GM21367 (cell line): Measurements from ENCODE around the gene TF.
"Not testable (repeated sequence)": the region's sequence is repeated elsewhere in the genome, so short reads cannot be mapped to it uniquely, and the experiment has no call there.

Experiments used
- ATAC-seq: cut with Tn5 transposase; IDR thresholded peaks from one replicate; pipeline ENCODE4 v1.9.1; 2021; ENCODE audit not compliant: unreplicated experiment

Gene TF

DNA sequence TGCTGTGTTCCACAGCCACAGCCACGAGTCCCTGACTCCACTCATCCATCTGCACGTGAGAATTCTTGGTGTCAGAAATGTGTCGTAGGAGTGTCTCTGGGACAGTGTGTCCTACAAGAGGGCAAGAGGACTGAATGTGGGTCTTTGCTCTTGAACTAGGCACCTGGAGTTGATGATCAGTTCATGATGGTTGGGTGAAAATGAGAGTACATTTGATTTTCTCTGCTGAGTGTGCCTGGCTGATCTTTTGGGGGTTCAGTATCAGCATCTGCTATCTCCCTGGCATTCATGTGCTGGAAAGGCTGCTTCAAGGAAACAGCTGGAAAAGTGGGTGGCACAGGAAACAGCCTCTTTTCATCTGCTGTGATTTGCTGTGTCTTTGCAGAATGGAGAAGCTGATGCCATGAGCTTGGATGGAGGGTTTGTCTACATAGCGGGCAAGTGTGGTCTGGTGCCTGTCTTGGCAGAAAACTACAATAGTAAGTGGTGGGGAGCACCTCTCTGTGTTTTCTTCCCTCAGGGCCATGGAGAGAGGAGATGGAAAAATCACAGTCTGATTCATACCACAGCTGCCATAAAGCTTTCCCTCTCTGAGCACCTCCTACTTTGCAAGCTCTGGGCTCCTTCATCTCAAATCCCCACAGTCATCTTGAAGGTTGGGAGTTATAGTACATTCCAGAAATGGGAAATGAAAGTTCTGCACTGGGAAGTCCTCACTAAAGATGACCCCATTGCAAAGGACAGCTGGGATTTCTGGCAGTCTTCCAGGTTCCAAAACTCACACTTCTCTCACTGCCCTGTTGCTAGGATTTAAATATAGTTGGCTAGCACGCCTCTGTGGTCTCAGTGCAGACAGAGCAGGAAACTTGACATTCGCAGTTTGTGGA is 17.8 kb downstream of the TF start:
- no peak for ATAC-seq

DNA sequence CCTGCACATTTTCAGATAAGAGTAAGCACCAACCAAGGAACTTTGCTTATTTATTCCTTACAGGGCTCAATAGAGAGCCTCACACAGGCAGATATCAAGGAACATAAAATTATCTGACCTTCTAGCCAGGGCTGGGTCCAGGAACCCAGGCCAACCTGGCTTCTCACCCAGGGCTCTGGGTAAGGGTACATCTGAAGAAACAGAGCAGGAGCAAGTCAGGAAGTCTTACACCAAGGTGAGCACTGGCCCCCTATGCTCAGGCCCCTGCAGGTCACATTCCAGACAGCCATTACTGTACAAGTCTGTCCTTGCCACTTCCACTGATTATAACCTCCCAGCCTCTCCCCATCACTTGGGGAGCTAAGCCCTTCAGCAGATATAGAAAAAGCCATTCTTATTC is 19.1 kb downstream of the TF start:
- ATAC-seq = no peak

DNA sequence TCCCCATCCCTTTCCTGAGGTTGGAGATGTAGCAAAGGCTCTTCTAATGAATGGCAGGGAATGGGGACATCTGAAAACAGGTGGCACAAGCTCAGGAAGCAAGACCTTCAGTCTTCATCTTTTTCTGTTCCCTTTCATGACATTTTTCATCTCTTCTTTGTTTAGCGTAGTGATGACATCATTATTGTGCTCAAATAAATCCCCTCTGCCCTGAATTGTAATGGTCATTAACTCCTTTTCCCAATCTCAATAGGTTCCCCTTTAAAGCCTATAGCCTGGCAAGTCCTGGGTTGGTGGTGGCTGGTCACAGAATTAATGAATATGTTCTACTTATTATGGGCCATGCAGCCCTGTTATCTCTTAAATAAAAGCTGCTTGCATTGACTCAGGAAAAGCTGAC is 21.4 kb downstream of the TF start:
- no peak for ATAC-seq

DNA sequence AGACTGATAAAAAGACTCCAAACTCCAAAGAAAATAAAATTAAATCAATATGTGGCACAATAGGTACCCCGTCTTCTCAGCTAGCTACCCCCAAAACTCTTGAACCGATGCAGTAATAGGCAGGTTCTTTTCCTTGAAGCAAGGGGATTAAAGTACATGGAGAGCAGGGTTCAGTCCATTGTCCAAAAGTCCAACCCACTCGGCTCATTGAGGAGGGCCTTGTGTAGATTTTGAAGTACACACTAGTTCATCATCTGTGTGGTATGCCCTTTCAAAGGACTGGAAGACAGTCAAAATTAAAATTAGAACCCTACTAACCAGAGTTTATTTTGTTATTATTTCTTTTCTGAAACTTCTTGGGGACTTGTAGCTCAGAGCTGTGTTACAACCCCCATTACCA is 23.3 kb downstream of the TF start:
- ATAC-seq = no peak

DNA sequence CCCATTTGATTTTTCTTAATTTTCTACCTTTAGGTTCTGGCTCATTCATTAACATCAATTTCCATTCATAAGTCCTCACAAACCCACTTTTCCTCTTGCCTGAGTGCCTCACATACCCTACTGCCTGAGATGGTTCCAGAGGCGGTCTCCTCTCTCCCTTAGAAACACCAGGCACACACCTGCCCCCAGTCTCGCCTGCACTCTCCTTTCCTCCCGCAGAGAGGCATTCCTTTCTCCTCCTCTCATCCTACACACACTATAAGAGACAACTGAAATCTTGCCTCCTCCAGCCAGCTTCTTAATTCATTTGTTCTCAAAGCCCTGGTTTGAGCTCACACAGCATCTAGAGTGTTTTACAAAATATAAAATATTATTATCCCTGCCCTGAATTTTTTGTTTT is 27.5 kb downstream of the TF start:
- no peak for ATAC-seq

DNA sequence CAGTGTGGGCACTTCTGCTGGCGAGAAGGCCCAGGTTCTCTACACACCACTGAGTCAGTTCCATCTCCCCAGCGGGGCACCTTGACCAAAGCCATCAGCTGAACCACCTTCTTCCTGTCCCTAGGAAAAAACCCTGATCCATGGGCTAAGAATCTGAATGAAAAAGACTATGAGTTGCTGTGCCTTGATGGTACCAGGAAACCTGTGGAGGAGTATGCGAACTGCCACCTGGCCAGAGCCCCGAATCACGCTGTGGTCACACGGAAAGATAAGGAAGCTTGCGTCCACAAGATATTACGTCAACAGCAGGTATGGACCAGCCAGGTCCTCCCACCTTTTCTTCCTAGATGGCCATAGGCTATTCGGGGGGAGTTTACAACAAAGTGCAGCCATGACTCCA is 29.1 kb downstream of the TF start:
- no peak for ATAC-seq

DNA sequence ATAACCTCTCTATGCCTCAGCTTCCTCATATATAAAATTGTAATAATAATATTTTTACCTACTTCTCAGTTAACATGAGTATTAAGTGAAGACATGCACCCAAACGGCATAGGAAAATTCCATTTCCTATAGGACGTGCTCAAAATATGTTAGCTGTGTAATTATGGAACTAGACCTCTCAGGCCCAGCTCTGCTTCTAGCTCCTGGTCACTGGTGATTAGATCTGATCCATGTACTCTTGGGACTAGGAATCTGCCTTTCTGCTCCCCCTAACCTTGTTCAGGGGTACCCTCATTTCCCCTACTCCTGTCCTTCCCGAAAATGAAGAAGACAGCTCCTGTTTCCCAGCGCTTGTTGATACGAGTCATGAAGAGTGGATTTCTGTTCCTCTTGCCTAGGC is 29.6 kb downstream of the TF start:
- no peak for ATAC-seq

DNA sequence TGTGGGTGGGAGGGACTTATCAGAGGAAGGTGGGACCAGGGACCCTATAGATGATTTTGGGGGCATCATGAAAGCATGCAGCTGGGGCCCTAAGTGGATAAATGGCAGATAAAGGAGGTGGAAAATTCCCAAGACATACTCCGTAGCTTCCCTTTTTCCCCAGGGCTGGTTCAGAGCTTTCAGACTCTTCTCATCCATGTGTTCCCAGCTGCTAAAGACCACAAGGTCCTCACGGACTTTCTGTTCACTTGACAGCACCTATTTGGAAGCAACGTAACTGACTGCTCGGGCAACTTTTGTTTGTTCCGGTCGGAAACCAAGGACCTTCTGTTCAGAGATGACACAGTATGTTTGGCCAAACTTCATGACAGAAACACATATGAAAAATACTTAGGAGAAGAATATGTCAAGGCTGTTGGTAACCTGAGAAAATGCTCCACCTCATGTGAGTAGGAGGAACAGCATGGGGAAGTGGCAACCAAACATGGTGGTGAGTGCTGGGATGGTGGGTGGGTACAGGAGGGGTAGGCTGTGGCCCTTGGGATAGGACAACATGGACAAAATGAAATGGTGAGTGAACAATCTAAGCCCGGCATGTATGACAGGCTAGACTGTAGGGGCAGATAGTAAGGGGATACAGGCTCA is 30.7 kb downstream of the TF start:
- ATAC-seq = no peak

DNA sequence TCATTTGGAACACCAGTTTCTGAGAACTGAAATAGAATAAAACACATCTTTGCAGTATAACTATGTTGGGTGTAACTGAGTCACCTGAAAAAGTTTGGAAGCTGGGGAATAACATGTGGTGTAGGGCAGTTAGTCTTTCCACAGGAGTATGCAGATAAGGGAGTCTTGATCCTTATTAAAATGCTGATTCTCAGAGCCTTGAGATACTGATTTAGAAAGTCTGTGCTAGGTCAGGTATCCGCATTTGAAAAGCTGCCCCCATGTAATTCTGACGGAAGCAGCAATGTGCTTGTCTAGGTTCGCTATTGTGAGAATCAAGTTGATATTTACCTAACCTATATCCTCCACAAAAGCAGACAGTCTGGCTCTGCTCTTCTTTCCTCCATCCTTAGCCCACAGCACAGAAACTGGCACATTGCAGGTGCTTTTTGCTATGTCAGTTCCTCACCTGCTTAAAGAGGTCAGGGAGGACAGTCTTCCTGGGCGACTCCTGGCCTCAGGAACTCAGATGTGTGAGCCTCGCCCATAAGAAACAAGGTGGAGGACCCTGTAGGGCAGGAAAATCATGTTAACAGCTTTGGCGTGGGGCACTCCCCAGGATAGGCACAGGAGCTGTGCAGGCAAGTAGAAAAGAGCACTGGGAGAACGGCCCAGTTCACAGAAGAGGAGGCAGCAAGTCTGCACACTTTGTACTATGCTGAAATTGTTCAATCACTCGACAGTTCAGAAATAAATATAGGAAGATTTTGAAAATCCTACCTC is 31.8 kb downstream of the TF start:
- no peak for ATAC-seq

DNA sequence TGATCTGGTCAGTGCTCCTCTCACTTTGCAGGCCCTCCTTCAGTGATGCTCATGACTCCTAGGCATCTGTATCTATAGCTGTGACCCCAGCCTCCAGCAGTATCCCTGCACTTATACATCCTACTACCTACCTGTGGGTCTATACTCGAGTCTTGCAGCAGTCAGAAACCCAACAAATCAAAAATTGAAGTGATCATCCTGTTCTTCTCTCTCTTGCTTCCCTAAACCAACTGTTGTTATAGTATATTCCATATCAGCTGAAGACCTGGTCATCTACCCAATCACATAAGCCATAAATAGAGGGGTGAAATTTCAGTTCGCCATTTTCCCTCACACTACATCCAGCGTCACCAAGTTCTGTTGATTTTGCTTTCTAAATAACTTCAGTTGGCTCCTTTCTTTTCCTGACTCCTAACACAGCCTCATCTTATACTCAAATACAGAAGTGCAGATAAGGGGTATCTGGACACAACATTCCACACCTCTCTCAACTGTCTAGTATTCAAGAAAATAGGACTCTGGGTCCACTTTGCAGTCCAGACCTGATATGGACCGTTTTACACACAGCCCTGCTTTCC is 33.5 kb downstream of the TF start:
- ATAC-seq = no peak

DNA sequence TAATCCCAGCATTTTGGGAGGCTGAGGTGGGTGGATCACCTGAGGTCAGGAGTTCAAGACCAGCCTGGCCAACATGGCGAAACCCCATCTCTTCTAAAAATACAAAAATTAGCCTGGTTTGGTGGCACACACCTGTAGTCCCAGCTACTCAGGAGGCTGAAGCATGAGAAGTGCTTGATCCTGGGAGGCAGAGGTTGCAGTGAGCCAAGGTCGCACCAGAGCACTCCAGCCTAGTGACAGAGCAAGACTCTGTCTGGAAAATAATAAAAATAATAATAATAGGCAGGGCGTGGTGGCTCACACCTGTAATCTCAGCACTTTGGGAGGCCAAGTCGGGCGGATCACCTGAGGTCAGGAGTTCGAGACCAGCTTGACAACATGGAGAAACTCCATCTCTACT is 34.6 kb downstream of the TF start:
- not testable (repeated sequence) for ATAC-seq

DNA sequence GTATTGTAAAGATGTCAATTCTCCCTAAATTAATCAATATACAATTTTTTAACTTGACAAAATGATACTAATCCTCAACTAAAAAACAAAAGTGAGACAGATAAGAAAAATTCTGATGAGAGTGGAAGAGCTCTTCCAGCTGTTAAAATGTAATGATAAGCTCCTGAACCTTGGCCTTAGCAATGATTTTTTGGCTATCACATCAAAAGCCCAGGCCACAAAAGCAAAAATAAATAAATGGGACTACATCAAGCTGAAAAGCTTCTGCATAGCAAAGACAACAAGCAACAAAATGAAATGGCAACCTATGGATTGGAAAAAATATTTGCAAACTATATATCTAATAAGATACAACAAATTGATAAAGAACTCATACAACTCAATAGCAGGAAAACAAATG is 35.4 kb downstream of the TF start:
- ATAC-seq = no peak

DNA sequence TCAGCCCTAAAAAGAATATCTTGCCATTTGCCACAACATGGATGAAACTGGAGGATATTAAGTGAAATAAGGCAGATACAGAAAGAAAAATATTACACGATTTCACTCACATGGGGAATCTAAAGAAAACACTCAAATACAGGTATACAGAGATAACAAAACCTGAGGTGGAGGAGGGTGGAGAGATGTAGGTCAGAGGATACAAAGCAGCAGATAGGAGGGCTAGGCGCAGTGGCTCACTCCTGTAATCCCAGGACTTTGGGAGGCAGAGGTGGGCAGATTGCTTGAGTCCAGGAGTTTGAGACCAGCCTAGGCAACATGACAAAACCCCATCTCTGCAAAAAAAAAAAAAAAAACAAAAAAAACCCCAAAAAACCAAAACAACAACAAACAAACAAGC is 36.3 kb downstream of the TF start:
- no peak for ATAC-seq

DNA sequence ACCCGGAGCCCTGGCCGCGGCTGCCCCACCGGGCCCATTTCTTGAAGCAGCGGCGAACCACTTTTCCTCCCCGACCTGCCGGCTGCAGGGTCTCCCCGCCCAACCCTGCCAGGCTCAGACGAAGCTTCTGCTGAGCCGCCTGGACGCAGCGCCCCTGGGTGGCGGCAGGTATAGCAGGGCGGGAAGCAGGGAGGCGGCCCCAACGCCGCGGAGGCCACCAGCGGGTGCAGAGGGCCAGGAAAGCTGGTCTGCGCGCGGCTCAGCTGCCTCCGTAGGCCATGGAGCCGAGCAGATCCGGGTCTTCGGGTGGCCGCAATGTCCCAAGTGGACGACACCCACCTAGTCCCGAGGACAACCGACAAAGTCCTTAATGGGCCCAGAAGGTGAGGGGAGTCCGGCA is 37.6 kb downstream of the TF start:
- no peak for ATAC-seq

DNA sequence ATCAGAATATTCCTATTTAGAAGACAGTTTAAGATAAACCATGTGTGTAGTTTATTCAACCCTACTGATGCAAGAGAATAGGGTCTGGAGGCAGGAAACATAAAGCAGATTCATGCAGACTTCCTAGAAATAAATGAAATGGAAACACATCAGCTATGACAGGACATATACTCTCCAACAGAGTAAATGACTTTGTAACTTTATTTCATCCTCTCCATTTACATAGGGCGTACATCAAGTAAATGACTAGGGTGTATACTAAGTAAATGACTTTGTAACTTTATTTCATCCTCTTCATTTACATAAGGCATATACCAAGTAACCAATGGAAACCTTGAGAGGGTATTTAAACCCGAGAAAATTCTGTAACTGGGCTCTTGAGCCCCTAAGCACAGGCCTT is 41.8 kb downstream of the TF start:
- ATAC-seq = no peak

DNA sequence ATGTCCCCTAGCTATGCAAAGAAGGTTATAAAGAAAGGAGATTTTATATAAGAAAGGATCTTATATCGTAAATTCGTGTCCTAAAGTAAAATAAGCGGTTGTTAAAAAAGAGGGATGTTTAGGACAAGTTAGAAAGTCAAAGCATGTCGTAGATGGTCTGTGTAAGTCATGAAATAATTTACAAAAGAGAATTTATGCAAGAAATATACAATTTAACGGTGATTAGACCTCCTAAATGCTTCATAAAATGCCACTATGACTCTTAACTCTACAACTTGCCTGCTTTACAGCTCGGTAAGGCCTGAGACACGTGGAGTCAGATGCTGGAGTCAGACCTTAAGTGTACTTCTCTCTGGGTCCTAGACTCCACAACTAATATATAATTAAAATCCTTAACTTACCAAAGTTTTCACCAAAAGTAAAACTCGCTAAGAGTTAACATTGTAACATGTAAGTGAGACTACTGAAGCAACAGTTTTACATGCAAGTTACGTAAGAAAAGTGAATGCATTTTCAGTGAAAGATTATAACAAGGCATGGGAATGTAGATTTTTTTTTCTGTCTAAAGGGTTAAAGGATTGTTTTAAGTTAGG is 46.1 kb downstream of the TF start:
- no peak for ATAC-seq

DNA sequence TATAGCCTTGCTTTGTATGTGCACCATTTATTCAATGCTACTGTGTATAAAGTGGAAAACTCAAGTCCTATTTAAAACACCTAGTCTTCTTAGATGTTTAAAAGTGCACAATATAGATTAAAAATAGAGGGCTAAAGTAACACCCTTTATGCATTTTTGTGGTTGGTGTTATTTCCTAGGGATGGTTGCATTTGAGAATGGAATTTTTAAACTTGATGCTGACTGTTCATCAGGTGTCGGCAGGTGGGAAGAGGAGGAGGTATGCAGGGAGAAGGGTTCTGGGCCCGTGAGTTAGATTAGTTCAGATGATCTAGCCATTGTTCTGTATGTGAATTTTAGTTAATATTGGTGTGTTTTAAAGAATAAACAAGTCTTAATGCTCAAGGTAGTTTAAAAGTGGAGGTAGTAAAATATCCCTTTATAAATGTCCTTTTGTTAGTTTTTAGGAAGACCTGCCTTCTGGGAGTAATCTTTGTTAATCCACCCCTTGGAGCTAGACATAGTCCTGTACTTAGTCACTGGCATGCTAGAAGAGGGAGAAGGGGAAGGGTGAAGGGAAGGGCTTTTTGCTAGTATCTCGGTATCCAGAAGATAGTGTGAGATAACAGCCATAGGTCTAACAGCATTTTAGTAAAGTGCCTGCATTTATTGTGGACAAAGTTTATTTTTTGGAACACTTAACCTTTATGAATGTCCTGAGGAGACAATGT is 51.4 kb downstream of the TF start:
- no peak for ATAC-seq

DNA sequence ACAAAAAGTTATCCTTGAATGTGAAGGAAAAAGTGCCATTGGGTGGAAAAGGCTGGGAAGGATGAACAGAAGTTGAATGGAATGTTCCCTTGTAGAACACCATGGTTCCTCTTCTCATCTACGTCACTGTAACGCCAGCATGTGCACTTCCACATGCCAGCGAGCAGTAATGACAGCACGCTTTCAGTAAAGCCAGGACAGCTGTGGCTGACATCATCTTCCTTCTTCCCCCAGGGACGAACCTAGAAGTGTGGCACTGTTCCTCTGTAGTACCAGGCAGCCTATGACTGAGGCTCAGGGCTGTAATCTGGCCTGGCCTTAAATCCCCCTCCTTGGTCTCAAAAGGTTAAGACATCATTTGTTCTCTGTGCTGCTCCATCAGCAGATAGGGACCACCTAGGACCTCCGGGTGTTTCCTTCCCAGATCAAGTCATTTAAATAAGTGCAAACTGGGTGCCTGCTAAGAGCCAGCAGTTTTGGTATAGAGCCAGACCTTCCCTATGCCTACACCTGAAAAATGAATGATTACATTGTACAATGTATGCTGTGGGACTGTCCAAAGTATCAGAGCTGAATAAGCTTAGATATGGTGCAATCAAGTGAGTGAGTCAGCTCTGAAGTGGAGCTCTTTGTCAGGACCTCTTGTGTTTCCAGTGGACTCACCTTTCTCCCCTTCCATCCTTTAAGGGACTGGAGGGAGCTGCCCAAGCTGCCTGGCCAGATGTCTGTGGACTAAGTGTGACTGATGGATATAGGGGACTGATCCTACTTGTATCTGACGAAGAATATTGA is 53.8 kb downstream of the TF start:
- no peak for ATAC-seq

DNA sequence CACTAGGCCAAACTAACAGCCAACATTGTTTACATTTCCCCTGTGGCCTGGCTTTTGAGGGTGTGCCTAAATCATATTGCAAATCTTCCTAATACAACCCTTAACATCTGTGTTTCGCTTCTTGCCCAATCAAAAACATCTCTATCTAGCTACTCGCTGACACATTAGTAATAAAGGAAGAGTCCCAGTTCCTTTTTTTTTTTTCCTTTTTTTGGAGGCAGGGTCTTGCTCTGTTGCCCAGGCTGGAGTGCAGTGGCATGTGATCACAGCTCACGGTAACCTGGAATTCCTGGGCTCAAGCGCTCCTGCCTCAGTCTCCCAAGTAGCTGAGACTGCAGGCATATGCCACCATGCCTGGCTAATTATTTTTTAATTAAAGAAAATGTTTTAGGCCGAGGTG is 57.3 kb downstream of the TF start:
- no peak for ATAC-seq

DNA sequence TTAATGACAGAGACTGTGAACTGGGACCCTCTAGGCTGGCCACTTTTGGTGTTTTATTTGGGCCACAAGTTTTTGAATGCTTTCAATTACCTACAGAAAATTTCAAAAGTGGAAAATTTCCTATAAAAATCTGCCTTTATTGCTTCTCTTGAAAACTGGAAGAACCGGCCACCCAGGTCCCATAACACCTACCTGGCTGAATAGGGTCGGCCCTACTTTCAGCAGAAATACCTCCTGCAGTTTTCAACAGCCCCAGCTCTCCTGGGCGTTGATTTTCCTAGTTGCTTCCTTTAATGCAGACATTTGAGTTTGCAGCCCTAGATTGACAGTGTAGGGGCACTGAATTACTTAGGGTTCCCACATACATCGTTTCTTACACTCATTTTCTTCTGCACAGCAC is 58.7 kb downstream of the TF start:
- ATAC-seq = no peak
